C4-2B (cell line): ENCODE data around the gene ATP5F1C.
"Not testable (repeated sequence)": the region's sequence is repeated elsewhere in the genome, so short reads cannot be mapped to it uniquely, and the experiment has no call there.

Experiments
- ZFX ChIP-seq: fragments of 450-650 bp; IDR thresholded peaks from 2 replicates; pipeline ENCODE4 v1.6.1; 2017
- TF ChIP-seq, protein P1 (sequence below): fragments of 450-650 bp; conservative IDR thresholded peaks from 2 replicates; pipeline ENCODE4 v1.5.1; 2017; ENCODE audit warnings: mild to moderate bottlenecking

DNA sequence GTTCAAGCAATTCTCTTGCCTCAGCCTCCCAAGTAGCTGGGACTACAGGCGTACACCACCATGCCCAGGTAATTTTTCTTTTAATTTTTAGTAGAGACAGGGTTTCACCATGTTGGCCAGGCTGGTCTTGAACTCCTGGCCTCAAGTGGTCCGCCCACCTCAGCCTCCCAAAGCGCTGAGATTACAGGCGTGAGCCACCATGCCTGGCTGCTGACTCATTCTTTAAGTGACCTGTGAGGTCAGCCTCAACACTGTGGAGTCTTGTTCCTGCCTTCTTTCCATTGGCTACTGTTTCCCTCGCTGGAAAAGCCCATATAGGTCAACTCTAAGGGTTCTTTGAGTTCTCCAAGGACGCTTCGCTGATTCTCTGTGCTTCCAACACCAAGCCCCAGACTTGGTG, 39.3 kb upstream of the ATP5F1C start:
- TF ChIP-seq, protein P1, sequence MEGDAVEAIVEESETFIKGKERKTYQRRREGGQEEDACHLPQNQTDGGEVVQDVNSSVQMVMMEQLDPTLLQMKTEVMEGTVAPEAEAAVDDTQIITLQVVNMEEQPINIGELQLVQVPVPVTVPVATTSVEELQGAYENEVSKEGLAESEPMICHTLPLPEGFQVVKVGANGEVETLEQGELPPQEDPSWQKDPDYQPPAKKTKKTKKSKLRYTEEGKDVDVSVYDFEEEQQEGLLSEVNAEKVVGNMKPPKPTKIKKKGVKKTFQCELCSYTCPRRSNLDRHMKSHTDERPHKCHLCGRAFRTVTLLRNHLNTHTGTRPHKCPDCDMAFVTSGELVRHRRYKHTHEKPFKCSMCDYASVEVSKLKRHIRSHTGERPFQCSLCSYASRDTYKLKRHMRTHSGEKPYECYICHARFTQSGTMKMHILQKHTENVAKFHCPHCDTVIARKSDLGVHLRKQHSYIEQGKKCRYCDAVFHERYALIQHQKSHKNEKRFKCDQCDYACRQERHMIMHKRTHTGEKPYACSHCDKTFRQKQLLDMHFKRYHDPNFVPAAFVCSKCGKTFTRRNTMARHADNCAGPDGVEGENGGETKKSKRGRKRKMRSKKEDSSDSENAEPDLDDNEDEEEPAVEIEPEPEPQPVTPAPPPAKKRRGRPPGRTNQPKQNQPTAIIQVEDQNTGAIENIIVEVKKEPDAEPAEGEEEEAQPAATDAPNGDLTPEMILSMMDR, result not testable (repeated sequence)
- TF ChIP-seq ZFX, result not testable (repeated sequence)
